ENCODE measurements around the gene SMPD3.

GRCh38 chr16:68427649-68428303 is 20.5 kb downstream of the SMPD3 start:
- TF ChIP-seq, protein P1, sequence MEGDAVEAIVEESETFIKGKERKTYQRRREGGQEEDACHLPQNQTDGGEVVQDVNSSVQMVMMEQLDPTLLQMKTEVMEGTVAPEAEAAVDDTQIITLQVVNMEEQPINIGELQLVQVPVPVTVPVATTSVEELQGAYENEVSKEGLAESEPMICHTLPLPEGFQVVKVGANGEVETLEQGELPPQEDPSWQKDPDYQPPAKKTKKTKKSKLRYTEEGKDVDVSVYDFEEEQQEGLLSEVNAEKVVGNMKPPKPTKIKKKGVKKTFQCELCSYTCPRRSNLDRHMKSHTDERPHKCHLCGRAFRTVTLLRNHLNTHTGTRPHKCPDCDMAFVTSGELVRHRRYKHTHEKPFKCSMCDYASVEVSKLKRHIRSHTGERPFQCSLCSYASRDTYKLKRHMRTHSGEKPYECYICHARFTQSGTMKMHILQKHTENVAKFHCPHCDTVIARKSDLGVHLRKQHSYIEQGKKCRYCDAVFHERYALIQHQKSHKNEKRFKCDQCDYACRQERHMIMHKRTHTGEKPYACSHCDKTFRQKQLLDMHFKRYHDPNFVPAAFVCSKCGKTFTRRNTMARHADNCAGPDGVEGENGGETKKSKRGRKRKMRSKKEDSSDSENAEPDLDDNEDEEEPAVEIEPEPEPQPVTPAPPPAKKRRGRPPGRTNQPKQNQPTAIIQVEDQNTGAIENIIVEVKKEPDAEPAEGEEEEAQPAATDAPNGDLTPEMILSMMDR (IDR thresholded peaks at IDR 0.05 in 8 of 11, conservative IDR thresholded peaks at IDR 0.05 in 3 of 11): no peak
- no peak for TF ChIP-seq POLR2AphosphoS5 (IDR thresholded peaks at IDR 0.05)

Data from spleen (tissue), 7 donors.